Fibroblast of lung (primary cell): ENCODE results near the gene UNC45A. TPM values are rescaled to one million over a fixed set of nuclear protein-coding genes. Genes with fewer than 3 reads are reported as not detected.

Experiments used
- DNase-seq, 2 donors: peaks; one replicate each; pipeline versions ENCODE4 v3.0.0 to v3.0.0-alpha.2; 2010; ENCODE audit warnings: low read depth in 2 of 2
- H2AFZ ChIP-seq: 2 replicates; pipeline ENCODE4 v1.5.1; 2012; ENCODE audit warnings: low read length, control low read depth, inconsistent platforms
- H3K27ac ChIP-seq: 2 replicates; pipeline ENCODE4 v1.5.1; 2011; ENCODE audit warnings: low read length, control low read depth; ENCODE audit not compliant: insufficient read depth
- H3K27me3 ChIP-seq: 2 replicates; pipeline ENCODE4 v1.5.1; 2011; ENCODE audit warnings: mild to moderate bottlenecking, low read length; ENCODE audit not compliant: control insufficient read depth, insufficient read depth
- H3K36me3 ChIP-seq: 2 replicates; pipeline ENCODE4 v1.5.1; 2011; ENCODE audit warnings: low read length; ENCODE audit not compliant: control insufficient read depth, insufficient read depth
- H3K4me1 ChIP-seq: 2 replicates; pipeline ENCODE4 v1.5.1; 2011; ENCODE audit warnings: low read length; ENCODE audit not compliant: control insufficient read depth, insufficient read depth; ENCODE audit errors: extremely low read depth
- H3K4me2 ChIP-seq: 2 replicates; pipeline ENCODE4 v1.5.1; 2011; ENCODE audit warnings: low read length, control low read depth; ENCODE audit not compliant: insufficient read depth; ENCODE audit errors: extremely low read depth
- H3K4me3 ChIP-seq, 4 experiments: fragments of 200-600 bp in 1 of 4; sonication (generic) in 1 of 4; replicated peaks in 1 of 4; 2 replicates each; pipeline ENCODE4 v1.5.1; 2011 to 2016; ENCODE audit warnings: low read length in 4 of 4, low read depth in 3 of 4, mild to moderate bottlenecking in 3 of 4, control low read depth in 2 of 4, inconsistent platforms in 1 of 4, mixed read lengths in 1 of 4; ENCODE audit not compliant: insufficient read depth in 1 of 4; ENCODE audit errors: control extremely low read depth in 1 of 4
- H3K79me2 ChIP-seq: 2 replicates; pipeline ENCODE4 v1.5.1; 2012; ENCODE audit warnings: mild to moderate bottlenecking, low read length, inconsistent platforms; ENCODE audit not compliant: control insufficient read depth, insufficient read depth
- H3K9ac ChIP-seq: 2 replicates; pipeline ENCODE4 v1.5.1; 2011; ENCODE audit warnings: mild to moderate bottlenecking, low read length, control low read depth; ENCODE audit not compliant: insufficient read depth
- H3K9me3 ChIP-seq: 2 replicates; pipeline ENCODE4 v1.5.1; 2012; ENCODE audit warnings: low read depth, low read length; ENCODE audit not compliant: control insufficient read depth, insufficient read depth
- H4K20me1 ChIP-seq: 2 replicates; pipeline ENCODE4 v1.5.1; 2011; ENCODE audit warnings: low read length; ENCODE audit not compliant: control insufficient read depth, insufficient read depth; ENCODE audit errors: extremely low read depth
- CTCF ChIP-seq, 2 donors: IDR thresholded peaks in 1 of 2; conservative IDR thresholded peaks in 1 of 2; 1 replicate in 1 of 2; 2 replicates in 1 of 2; pipeline ENCODE4 v1.5.1; 2011 to 2012; ENCODE audit warnings: low read length in 2 of 2, control low read depth in 1 of 2, inconsistent platforms in 1 of 2, low read depth in 1 of 2, mild to moderate bottlenecking in 1 of 2
- EZH2 ChIP-seq: IDR thresholded peaks from 2 replicates; pipeline ENCODE4 v1.5.1; 2012; ENCODE audit warnings: low read length, control low read depth, mild to moderate bottlenecking; ENCODE audit errors: missing control alignments
- polyA plus RNA-seq, 2 donors: library from polyadenylated mRNA; depleted of rRNA in 1 of 2; stranded (reverse) in 1 of 2; unstranded in 1 of 2; fragments of >200 nt; gene quantifications; 2 replicates each; pipeline ENCODE4 v1.2.1, GENCODE V29; 2011 to 2012; ENCODE audit warnings: missing spikeins in 1 of 2
- total RNA-seq: library from RNA; depleted of rRNA; stranded (reverse); fragments of >200 nt; gene quantifications from 2 replicates; pipeline ENCODE4 v1.2.1, GENCODE V29; 2014

The UNC45A gene
- total and polyA plus RNA-seq, 2 donors (not counting 1 experiment from before 2014, with no cell fraction given), result 41.7 to 104 TPM

GRCh38 chr15:90974216-90974615 lies 39.1 kb downstream of the UNC45A start:
- H3K27me3 ChIP-seq, result no peaks in the 10 kb centered on the region
- H3K4me2 ChIP-seq, result no peak overlapping the region
- H3K79me2 ChIP-seq, result no peaks in the 10 kb centered on the region
- no peak overlapping the region for H3K27ac ChIP-seq
- no peaks in the 10 kb centered on the region for H3K9me3 ChIP-seq
- TF ChIP-seq CTCF (conservative IDR thresholded peaks at IDR 0.05 in 1 of 2, IDR thresholded peaks at IDR 0.05 in 1 of 2; ENCODE audit: low read depth in 1 of 2, low read length in 2 of 2), result no peak
- H3K36me3 ChIP-seq, result peaks cover 18% of the 10 kb centered on the region
- H3K4me1 ChIP-seq, result no peaks in the 10 kb centered on the region
- no peak for DNase-seq
- no peak overlapping the region for H3K4me3 ChIP-seq
- no peaks in the 10 kb centered on the region for H4K20me1 ChIP-seq
- no peak overlapping the region for H2AFZ ChIP-seq
- H3K9ac ChIP-seq, result no peak overlapping the region

- no peaks in the 10 kb centered on the region for H4K20me1 ChIP-seq
- no peaks in the 10 kb centered on the region for H3K9me3 ChIP-seq
- no peak overlapping the region for H3K27ac ChIP-seq
- H3K36me3 ChIP-seq, result peaks cover 17% of the 10 kb centered on the region
- no peak overlapping the region for H3K9ac ChIP-seq
- no peaks in the 10 kb centered on the region for H3K4me1 ChIP-seq
- H2AFZ ChIP-seq, result no peak overlapping the region
- H3K27me3 ChIP-seq, result no peaks in the 10 kb centered on the region
- H3K4me2 ChIP-seq, result no peak overlapping the region
- peaks cover 19% of the 10 kb centered on the region for H3K79me2 ChIP-seq
- TF ChIP-seq EZH2 (no peak), CTCF (conservative IDR thresholded peaks at IDR 0.05 in 1 of 2, IDR thresholded peaks at IDR 0.05 in 1 of 2; ENCODE audit: low read depth in 1 of 2, low read length in 2 of 2) (no peak)
- no peak overlapping the region for H3K4me3 ChIP-seq
- no peak for DNase-seq
Measured at GRCh38 chr15:90979582-90979981, 44.5 kb downstream of the UNC45A start.

- TF ChIP-seq EZH2 (no peak), CTCF (conservative IDR thresholded peaks at IDR 0.05 in 1 of 2, IDR thresholded peaks at IDR 0.05 in 1 of 2; ENCODE audit: low read depth in 1 of 2, low read length in 2 of 2) (no peak)
- Histone ChIP-seq H3K36me3 (peaks cover 13% of the 10 kb centered on the region), H3K4me2 (no peak overlapping the region), H2AFZ (peak overlapping the region; percentile 17), H3K4me3 (no peak overlapping the region), H3K4me1 (no peaks in the 10 kb centered on the region), H3K9ac (no peak overlapping the region), H4K20me1 (no peaks in the 10 kb centered on the region), H3K79me2 (peaks cover 40% of the 10 kb centered on the region), H3K27ac (peak overlapping the region; percentile 30), H3K27me3 (no peaks in the 10 kb centered on the region), H3K9me3 (no peaks in the 10 kb centered on the region)
- DNase-seq, result no peak
Measured at GRCh38 chr15:90981681-90982080, 46.6 kb downstream of the UNC45A start.
